ENCODE data around the gene HLA-B.
"Not testable (repeated sequence)": the region's sequence is repeated elsewhere in the genome, so short reads cannot be mapped to it uniquely, and the experiment has no call there.

Gene HLA-B
- 4,484 to 6,382 reads per million in 2 donors for total RNA-seq

- peak; percentile 70 to 97 (median 78) for DNase-seq
These were observed at the start of gene HLA-B for GRCh38 chr6:31356946-31357466. Gene HLA-B (minus strand): TSS chr6:31357179. CDS start chr6:31357158, 21 bp downstream.

- DNase-seq = no peak
These were observed 49.0 kb upstream of the HLA-B start for GRCh38 chr6:31405996-31406395.

- not testable (repeated sequence) for DNase-seq
These were observed 47.0 kb upstream of the HLA-B start for GRCh38 chr6:31404061-31404364.

GRCh38 chr6:31403283-31404060 lies 46.5 kb upstream of the HLA-B start, which contains the start of gene MICA:
Gene MICA (plus strand): TSS chr6:31403595. CDS start chr6:31403633, 38 bp downstream.
- DNase-seq = peak; percentile 57 to 68 (median 67)

- peak in 3 of 5 experiments; percentile 23 to 51 (median 34) for DNase-seq
These were observed 45.6 kb upstream of the HLA-B start for GRCh38 chr6:31402324-31403282.

GRCh38 chr6:31401403-31401802 lies 44.4 kb upstream of the HLA-B start:
- DNase-seq = peak in 1 of 5 experiments; percentile 29

GRCh38 chr6:31400467-31401289 lies 43.7 kb upstream of the HLA-B start:
- DNase-seq = peak; percentile 49 to 80 (median 61)

GRCh38 chr6:31399589-31400466 lies 42.8 kb upstream of the HLA-B start:
- DNase-seq = peak; percentile 31 to 69 (median 48)

- DNase-seq = no peak
These were observed 41.0 kb upstream of the HLA-B start for GRCh38 chr6:31397901-31398525.

GRCh38 chr6:31397153-31397499 lies 40.1 kb upstream of the HLA-B start:
- not testable (repeated sequence) for DNase-seq

- peak; percentile 53 to 87 (median 75) for DNase-seq
These were observed 39.6 kb upstream of the HLA-B start for GRCh38 chr6:31396422-31397152.

- DNase-seq = no peak
These were observed 38.9 kb upstream of the HLA-B start for GRCh38 chr6:31395832-31396231.

GRCh38 chr6:31394381-31394780 lies 37.4 kb upstream of the HLA-B start:
- DNase-seq = no peak

GRCh38 chr6:31393932-31394331 lies 37.0 kb upstream of the HLA-B start:
- DNase-seq = no peak

GRCh38 chr6:31389802-31390132 lies 32.8 kb upstream of the HLA-B start:
- not testable (repeated sequence) for DNase-seq

- not testable (repeated sequence) for DNase-seq
These were observed 32.2 kb upstream of the HLA-B start for GRCh38 chr6:31388916-31389801.

GRCh38 chr6:31386977-31387376 lies 30.0 kb upstream of the HLA-B start:
- no peak for DNase-seq

- no peak for DNase-seq
These were observed 29.1 kb upstream of the HLA-B start for GRCh38 chr6:31386099-31386498.

GRCh38 chr6:31385041-31385440 lies 28.1 kb upstream of the HLA-B start:
- DNase-seq = no peak

All from T-helper 2 cell (primary cell).